ENCODE results near the gene OLA1.
"Not testable (repeated sequence)": the region's sequence is repeated elsewhere in the genome, so short reads cannot be mapped to it uniquely, and the experiment has no call there.

OLA1 gene

GRCh38 chr2:174259981-174260380, 11.6 kb upstream of the OLA1 start:
- H3K36me3 ChIP-seq (ENCODE audit: insufficient read depth, low read length), result no peaks in the 10 kb centered on the region
- H3K27ac ChIP-seq, result no peak overlapping the region
- H3K4me3 ChIP-seq, result no peak overlapping the region
- peak; percentile 88 for DNase-seq (ENCODE audit: low read depth, low spot score)
- H3K9ac ChIP-seq (ENCODE audit: insufficient read length), result no peak overlapping the region
- no peaks in the 10 kb centered on the region for H3K9me3 ChIP-seq (ENCODE audit: low read depth, low read length)
- TF ChIP-seq FOXP2 (optimal IDR thresholded peaks at IDR 0.05; ENCODE audit: control extremely low read depth, extremely low read length, insufficient read depth) (no peak), EZH2 (IDR thresholded peaks at IDR 0.05) (no peak), POLR2AphosphoS5 (IDR thresholded peaks at IDR 0.05; ENCODE audit: borderline replicate concordance, low read depth, low read length) (no peak)

GRCh38 chr2:174254267-174254666, 5.9 kb upstream of the OLA1 start:
- TF ChIP-seq EZH2 (IDR thresholded peaks at IDR 0.05), result no peak
- TF ChIP-seq FOXP2 (optimal IDR thresholded peaks at IDR 0.05; ENCODE audit: control extremely low read depth, extremely low read length, insufficient read depth), result no peak
- TF ChIP-seq POLR2AphosphoS5 (IDR thresholded peaks at IDR 0.05; ENCODE audit: borderline replicate concordance, low read depth, low read length), result no peak
- DNase-seq (ENCODE audit: low read depth, low spot score), result no peak
- H3K4me3 ChIP-seq, result no peak overlapping the region

GRCh38 chr2:174248998-174249592, 763 bp upstream of the OLA1 start:
- peak overlapping the region; percentile 84 for H3K9ac ChIP-seq (ENCODE audit: insufficient read length)
- peaks cover 22% of the 10 kb centered on the region for H3K36me3 ChIP-seq (ENCODE audit: insufficient read depth, low read length)
- H3K27ac ChIP-seq, result peak overlapping the region; percentile 42; the same call in 1 of the 2 replicates
- peak overlapping the region; percentile 78 for H3K4me3 ChIP-seq
- TF ChIP-seq EZH2 (IDR thresholded peaks at IDR 0.05) (no peak), POLR2AphosphoS5 (IDR thresholded peaks at IDR 0.05; ENCODE audit: borderline replicate concordance, low read depth, low read length) (no peak), FOXP2 (optimal IDR thresholded peaks at IDR 0.05; ENCODE audit: control extremely low read depth, extremely low read length, insufficient read depth) (no peak)
- no peaks in the 10 kb centered on the region for H3K9me3 ChIP-seq (ENCODE audit: low read depth, low read length)
- DNase-seq (ENCODE audit: low read depth, low spot score), result no peak

More at GRCh38 chr2:174254267-174254666, 5.9 kb upstream of the OLA1 start:
- no peak overlapping the region for H3K9ac ChIP-seq (ENCODE audit: insufficient read length)
- no peaks in the 10 kb centered on the region for H3K9me3 ChIP-seq (ENCODE audit: low read depth, low read length)
- no peak overlapping the region for H3K27ac ChIP-seq
- no peaks in the 10 kb centered on the region for H3K36me3 ChIP-seq (ENCODE audit: insufficient read depth, low read length)

- TF ChIP-seq EZH2 (IDR thresholded peaks at IDR 0.05) (no peak), POLR2AphosphoS5 (IDR thresholded peaks at IDR 0.05; ENCODE audit: borderline replicate concordance, low read depth, low read length) (no peak), FOXP2 (optimal IDR thresholded peaks at IDR 0.05; ENCODE audit: control extremely low read depth, extremely low read length, insufficient read depth) (no peak)
- no peak overlapping the region for H3K27ac ChIP-seq
- H3K9ac ChIP-seq (ENCODE audit: insufficient read length), result peak overlapping the region; percentile 86
- peak overlapping the region; percentile 78 for H3K4me3 ChIP-seq
- H3K36me3 ChIP-seq (ENCODE audit: insufficient read depth, low read length), result peaks cover 32% of the 10 kb centered on the region
- no peaks in the 10 kb centered on the region for H3K9me3 ChIP-seq (ENCODE audit: low read depth, low read length)
- DNase-seq (ENCODE audit: low read depth, low spot score), result no peak
These were observed 702 bp downstream of the OLA1 start for GRCh38 chr2:174247474-174248186.

GRCh38 chr2:174246944-174247381, 1.4 kb downstream of the OLA1 start:
- Histone ChIP-seq H3K27ac (no peak overlapping the region), H3K9me3 (ENCODE audit: low read depth, low read length) (no peaks in the 10 kb centered on the region), H3K4me3 (peak overlapping the region; percentile 78), H3K9ac (ENCODE audit: insufficient read length) (peak overlapping the region; percentile 86), H3K36me3 (ENCODE audit: insufficient read depth, low read length) (peaks cover 38% of the 10 kb centered on the region)
- no peak for DNase-seq (ENCODE audit: low read depth, low spot score)
- no peak for TF ChIP-seq EZH2 (IDR thresholded peaks at IDR 0.05)
- no peak for TF ChIP-seq FOXP2 (optimal IDR thresholded peaks at IDR 0.05; ENCODE audit: control extremely low read depth, extremely low read length, insufficient read depth)
- TF ChIP-seq POLR2AphosphoS5 (IDR thresholded peaks at IDR 0.05; ENCODE audit: borderline replicate concordance, low read depth, low read length), result no peak

GRCh38 chr2:174245628-174246027, 2.7 kb downstream of the OLA1 start:
- H3K9me3 ChIP-seq (ENCODE audit: low read depth, low read length); H3K4me3 ChIP-seq; DNase-seq (ENCODE audit: low read depth, low spot score); H3K27ac ChIP-seq; H3K9ac ChIP-seq (ENCODE audit: insufficient read length): not testable (repeated sequence)
- peaks cover 48% of the 10 kb centered on the region for H3K36me3 ChIP-seq (ENCODE audit: insufficient read depth, low read length)

GRCh38 chr2:174245065-174245464, 3.3 kb downstream of the OLA1 start:
- Histone ChIP-seq H3K9me3 (ENCODE audit: low read depth, low read length) (no peaks in the 10 kb centered on the region), H3K36me3 (ENCODE audit: insufficient read depth, low read length) (peaks cover 50% of the 10 kb centered on the region), H3K27ac (no peak overlapping the region), H3K4me3 (no peak overlapping the region), H3K9ac (ENCODE audit: insufficient read length) (no peak overlapping the region)
- DNase-seq (ENCODE audit: low read depth, low spot score), result no peak
- TF ChIP-seq EZH2 (IDR thresholded peaks at IDR 0.05) (no peak), POLR2AphosphoS5 (IDR thresholded peaks at IDR 0.05; ENCODE audit: borderline replicate concordance, low read depth, low read length) (no peak), FOXP2 (optimal IDR thresholded peaks at IDR 0.05; ENCODE audit: control extremely low read depth, extremely low read length, insufficient read depth) (no peak)

- Histone ChIP-seq H3K9me3 (ENCODE audit: low read depth, low read length) (no peaks in the 10 kb centered on the region), H3K27ac (no peak overlapping the region), H3K9ac (ENCODE audit: insufficient read length) (no peak overlapping the region), H3K4me3 (no peak overlapping the region), H3K36me3 (ENCODE audit: insufficient read depth, low read length) (peaks cover 54% of the 10 kb centered on the region)
- no peak for DNase-seq (ENCODE audit: low read depth, low spot score)
- TF ChIP-seq EZH2 (IDR thresholded peaks at IDR 0.05) (no peak), FOXP2 (optimal IDR thresholded peaks at IDR 0.05; ENCODE audit: control extremely low read depth, extremely low read length, insufficient read depth) (no peak)
These were observed 4.5 kb downstream of the OLA1 start for GRCh38 chr2:174243812-174244211.

Measured in SK-N-MC (cell line).